SKM-1 treated with dmso at 0.1 percent for 144 hours (cell line): ENCODE results near the gene NTM.
"Not testable (repeated sequence)": the region's sequence is repeated elsewhere in the genome, so short reads cannot be mapped to it uniquely, and the experiment has no call there.

Experiments
- DNase-seq: peaks from one replicate; lab custom pipeline; 2025; ENCODE audit not compliant: unreplicated experiment; lab: John Stamatoyannopoulos, UW

The NTM gene

GRCh38 chr11:132311703-132312102, 941.3 kb downstream of the NTM start:
- no peak for DNase-seq

DNA sequence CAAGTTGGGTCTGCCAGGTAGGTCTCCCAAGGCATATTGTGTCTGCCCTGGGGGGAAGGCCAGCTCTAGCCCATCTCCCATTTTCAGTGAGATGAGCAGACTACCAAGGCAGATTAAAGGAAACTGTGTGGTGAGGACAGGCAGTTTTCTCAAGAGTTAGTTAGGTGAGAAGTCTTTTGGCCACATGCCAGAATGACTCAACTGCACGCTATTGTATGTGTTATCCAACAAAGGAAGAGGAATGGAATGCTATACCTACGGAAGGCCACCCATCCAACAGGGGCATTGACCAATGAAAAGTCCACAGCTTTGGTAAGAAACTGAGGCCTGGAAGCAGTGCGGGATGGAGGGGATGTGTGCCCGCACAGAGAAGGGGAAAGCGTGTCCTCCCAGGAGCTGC, 941.7 kb downstream of the NTM start:
- no peak for DNase-seq

DNA sequence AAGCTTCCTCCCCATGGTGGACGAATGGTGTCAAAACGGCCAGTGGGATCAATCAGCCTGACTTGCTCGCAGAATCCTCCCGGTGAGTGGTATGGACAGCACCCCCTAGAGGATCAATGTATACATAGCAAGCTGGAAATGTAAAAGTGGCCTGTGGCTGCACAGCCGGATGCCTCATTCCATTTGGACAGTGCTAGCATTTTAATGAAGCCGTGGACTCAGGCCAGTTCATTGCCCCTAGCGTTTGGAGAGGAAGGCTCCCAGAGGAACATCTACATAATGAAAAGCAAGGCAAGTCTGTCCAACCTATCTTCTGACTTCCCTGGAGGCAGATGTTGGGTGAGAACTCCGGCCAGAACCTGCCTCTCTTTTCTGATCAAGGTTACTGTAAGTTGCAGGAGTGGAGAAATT, 942.3 kb downstream of the NTM start:
- no peak for DNase-seq

- no peak for DNase-seq
These were observed 944.6 kb downstream of the NTM start for GRCh38 chr11:132314911-132315455.

- DNase-seq = no peak
These were observed 945.3 kb downstream of the NTM start for GRCh38 chr11:132315696-132316095.

DNA sequence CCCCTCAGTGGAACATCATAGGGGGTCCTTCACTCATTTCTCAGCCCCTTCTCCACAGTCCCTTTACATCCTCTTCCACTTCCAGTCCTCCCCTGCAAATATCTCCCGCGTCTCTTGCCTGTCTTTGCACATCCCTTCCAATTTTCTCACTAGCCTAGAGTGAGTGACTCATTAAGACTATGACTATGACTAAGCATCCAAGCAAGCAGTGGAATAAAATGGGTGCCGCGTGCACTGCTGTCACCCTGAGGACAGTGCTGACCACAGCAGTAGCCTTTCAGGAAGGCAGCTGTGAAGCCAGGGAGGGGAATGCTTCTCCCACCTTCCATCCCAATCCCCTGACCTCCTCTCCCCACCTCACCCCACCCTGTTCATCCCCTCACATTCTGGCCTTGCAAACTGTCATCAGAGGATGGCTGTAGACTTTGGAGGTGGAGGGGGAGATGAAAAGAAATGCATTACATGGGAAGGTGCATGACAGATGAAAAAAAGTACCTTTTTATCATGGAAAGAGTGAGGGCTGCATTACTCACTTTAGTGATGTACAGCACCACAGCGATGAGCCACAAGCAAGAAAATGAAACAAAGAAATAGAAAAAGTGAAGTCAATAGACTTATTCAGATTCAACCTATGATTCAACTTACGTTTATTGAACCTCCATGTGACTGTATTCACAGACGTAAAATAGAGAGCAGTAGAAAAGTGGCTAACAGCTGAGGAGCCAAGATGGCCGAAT, 948.2 kb downstream of the NTM start:
- no peak for DNase-seq

GRCh38 chr11:132319419-132319818, 949.0 kb downstream of the NTM start:
- not testable (repeated sequence) for DNase-seq

DNA sequence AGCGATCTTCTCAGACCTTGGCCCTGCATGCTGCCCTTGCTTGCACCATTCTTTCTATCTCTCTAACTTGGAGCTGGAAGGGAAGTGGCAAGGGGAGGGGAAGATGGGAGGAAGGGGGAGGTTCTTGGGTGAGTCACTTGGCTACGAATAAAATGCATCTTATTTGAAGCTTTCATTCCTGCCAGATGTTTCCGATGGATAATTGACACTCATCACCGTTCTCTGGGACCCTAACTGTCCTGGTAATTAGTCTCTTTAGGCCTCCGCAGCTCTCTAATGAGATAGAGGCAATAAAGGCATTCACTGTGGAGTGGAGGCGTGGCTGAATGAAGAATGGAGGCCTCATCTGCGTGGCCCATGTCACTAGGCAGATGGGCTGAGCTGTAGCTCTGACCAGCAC, 960.1 kb downstream of the NTM start:
- DNase-seq = no peak

GRCh38 chr11:132332521-132332920, 962.1 kb downstream of the NTM start:
- DNase-seq = no peak

DNA sequence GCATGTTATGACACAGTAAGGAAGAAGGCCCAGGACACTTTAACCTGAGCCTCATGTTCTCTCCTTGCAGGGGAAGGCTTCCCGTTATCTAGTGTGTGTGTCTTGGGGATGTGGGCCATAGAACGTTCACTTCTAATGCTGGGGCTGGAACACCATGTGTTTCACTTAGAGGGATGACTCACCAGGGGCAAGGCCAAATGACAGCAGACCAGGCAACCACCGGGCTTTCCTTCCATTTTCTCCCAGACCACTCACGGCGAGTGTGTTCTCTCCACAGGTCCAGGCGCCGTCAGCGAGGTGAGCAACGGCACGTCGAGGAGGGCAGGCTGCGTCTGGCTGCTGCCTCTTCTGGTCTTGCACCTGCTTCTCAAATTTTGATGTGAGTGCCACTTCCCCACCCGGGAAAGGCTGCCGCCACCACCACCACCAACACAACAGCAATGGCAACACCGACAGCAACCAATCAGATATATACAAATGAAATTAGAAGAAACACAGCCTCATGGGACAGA, 964.4 kb downstream of the NTM start:
- no peak for DNase-seq

DNA sequence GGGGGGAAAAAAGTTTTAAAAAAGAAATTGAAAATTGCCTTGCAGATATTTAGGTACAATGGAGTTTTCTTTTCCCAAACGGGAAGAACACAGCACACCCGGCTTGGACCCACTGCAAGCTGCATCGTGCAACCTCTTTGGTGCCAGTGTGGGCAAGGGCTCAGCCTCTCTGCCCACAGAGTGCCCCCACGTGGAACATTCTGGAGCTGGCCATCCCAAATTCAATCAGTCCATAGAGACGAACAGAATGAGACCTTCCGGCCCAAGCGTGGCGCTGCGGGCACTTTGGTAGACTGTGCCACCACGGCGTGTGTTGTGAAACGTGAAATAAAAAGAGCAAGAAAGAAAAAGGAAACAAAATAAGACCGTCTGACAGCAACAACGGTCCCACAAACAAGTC, 964.9 kb downstream of the NTM start:
- no peak for DNase-seq

- DNase-seq = no peak
These were observed 966.5 kb downstream of the NTM start for GRCh38 chr11:132336781-132337535.

GRCh38 chr11:132337819-132338416, 967.5 kb downstream of the NTM start:
- no peak for DNase-seq

DNA sequence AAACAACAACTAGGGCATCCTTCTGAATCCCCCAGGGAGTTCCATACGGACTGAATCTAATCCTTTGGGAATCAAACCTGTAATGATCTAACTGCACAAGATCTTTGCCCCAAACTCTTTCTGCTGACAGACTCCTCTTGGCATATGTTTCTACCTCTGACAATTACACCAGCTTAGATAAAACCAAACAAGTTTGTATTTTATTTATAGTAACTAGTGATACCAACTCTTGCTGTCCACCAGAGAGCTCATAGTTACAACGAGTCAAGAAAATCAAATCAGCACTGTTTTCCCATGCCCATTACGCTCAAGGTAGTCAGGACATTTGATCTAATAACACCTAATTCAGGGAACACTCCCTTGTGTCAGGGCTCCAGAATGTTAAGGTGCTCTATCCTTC, 972.0 kb downstream of the NTM start:
- no peak for DNase-seq

DNA sequence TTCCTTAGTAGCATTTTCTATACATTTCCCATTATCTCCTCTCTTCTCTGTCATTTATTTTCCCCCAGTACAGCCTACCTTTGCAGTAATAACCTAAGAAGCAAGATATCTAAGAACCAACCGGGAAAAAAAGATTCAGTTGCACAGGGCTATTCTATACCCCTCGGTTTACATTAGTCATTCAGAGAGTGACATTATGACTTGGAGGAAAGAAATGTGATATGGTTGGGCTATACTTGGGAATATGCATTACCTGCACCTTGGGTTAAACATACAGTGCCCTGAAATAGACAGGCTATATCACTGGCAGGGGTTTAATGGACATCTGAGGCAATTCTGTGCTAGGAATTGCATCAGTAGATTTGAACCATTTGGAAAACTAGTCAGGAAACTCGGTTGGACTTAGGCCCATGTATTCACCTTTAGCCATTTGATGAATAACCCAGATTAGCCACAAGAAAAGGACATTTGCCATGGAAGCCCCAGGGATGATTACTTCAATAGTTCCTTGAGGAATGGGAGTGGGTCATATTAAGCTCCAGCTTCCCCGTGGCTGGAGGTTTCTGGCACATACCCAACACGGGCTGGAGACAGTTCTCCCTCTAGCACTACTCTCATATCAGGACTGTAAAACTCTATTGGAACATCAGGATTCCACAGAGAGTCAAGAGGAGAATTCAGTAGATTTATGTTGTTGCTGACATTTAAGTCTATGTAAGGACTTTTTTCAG, 973.2 kb downstream of the NTM start:
- no peak for DNase-seq

DNA sequence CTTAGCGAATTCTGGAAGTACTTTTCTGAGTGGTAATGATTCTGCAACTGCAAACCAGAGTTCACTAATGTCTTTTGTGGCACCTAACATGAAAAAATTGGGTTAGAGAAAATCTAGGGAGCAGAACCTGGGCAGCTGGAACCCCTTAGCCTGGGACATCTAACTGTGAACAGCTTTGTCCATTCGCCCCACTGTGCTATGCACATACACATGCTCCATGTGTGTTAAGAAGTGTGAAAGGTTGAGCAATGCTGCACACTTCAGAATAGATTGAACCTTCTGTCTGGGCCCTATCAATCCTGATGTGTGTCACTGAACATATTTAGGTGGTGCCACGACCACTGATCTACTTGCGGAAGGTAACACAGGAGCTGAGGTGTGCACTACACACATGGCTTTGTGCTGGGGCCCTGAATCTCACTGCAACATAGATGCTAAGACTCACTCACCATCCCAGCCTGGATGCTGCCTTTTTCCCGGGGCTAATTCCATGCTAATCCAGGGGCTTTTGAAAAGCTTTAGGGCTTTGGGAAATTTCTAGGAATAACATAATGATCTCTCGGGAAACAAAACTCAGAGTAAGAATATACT, 976.2 kb downstream of the NTM start:
- no peak for DNase-seq

GRCh38 chr11:132347156-132348090, 977.0 kb downstream of the NTM start:
- no peak for DNase-seq

- no peak for DNase-seq
These were observed 979.7 kb downstream of the NTM start for GRCh38 chr11:132349811-132350733.
